Liver (tissue), 9 donors: ENCODE measurements around the gene ERICH2. TPM values are rescaled to one million over a fixed set of nuclear protein-coding genes. Genes with fewer than 3 reads are reported as not detected.

Experiments used
- DNase-seq: peaks from one replicate; pipeline ENCODE4 v3.0.0-alpha.2; 2017; ENCODE audit warnings: low spot score
- H3K27ac ChIP-seq, 2 donors: one replicate each; pipeline ENCODE4 v1.7.0; 2013; ENCODE audit warnings: inconsistent platforms in 2 of 2, low read length in 2 of 2, control low read depth in 1 of 2, low read depth in 1 of 2, mild to moderate bottlenecking in 1 of 2
- H3K27me3 ChIP-seq, 4 donors: one replicate each; pipeline versions ENCODE4 v1.6.1 to v1.7.0; 2013; ENCODE audit warnings: low read length in 3 of 4, inconsistent platforms in 1 of 4, mild to moderate bottlenecking in 1 of 4, moderate library complexity in 1 of 4; ENCODE audit not compliant: control insufficient read depth in 4 of 4, insufficient read depth in 4 of 4
- H3K36me3 ChIP-seq, 4 donors: one replicate each; pipeline versions ENCODE4 v1.6.1 to v1.7.0; 2013; ENCODE audit warnings: low read length in 3 of 4, mild to moderate bottlenecking in 3 of 4, low read depth in 1 of 4, moderate library complexity in 1 of 4; ENCODE audit not compliant: control insufficient read depth in 4 of 4, insufficient read depth in 3 of 4
- H3K4me1 ChIP-seq, 4 donors: one replicate each; pipeline versions ENCODE4 v1.6.1 to v1.7.0; 2013; ENCODE audit warnings: low read length in 3 of 4, mild to moderate bottlenecking in 3 of 4, moderate library complexity in 1 of 4; ENCODE audit not compliant: control insufficient read depth in 4 of 4, insufficient read depth in 4 of 4
- H3K4me3 ChIP-seq, 3 donors: one replicate each; pipeline versions ENCODE4 v1.6.1 to v1.7.0; 2013; ENCODE audit warnings: low read length in 3 of 3, control low read depth in 1 of 3, low read depth in 1 of 3, mild to moderate bottlenecking in 1 of 3
- H3K9ac ChIP-seq, 2 donors: one replicate each; pipeline ENCODE4 v1.7.0; 2013; ENCODE audit warnings: low read length in 2 of 2, mild to moderate bottlenecking in 2 of 2, moderate library complexity in 2 of 2, control low read depth in 1 of 2, low read depth in 1 of 2
- H3K9me3 ChIP-seq, 4 donors: one replicate each; pipeline versions ENCODE4 v1.6.1 to v1.7.0; 2013; ENCODE audit warnings: low read length in 3 of 4; ENCODE audit not compliant: control insufficient read depth in 4 of 4
- EGR1 ChIP-seq, 2 donors: IDR thresholded peaks; 2 replicates each; pipeline ENCODE4 v1.6.1; 2016 to 2018; ENCODE audit warnings: antibody characterized with exemption in 2 of 2, low read depth in 2 of 2
- FOXA1 ChIP-seq: IDR thresholded peaks from 2 replicates; pipeline ENCODE4 v1.6.1; 2016; ENCODE audit warnings: antibody characterized with exemption
- FOXA2 ChIP-seq: IDR thresholded peaks from 2 replicates; pipeline ENCODE4 v1.6.1; 2016; ENCODE audit warnings: antibody characterized with exemption
- GABPA ChIP-seq, 2 donors: IDR thresholded peaks in 1 of 2; conservative IDR thresholded peaks in 1 of 2; 2 replicates each; pipeline ENCODE4 v1.6.1; 2016; ENCODE audit warnings: antibody characterized with exemption in 2 of 2, mild to moderate bottlenecking in 1 of 2, moderate library complexity in 1 of 2
- HNF4A ChIP-seq, 2 donors: conservative IDR thresholded peaks; 2 replicates each; pipeline ENCODE4 v1.6.1; 2016; ENCODE audit warnings: antibody characterized with exemption in 2 of 2, mild to moderate bottlenecking in 2 of 2
- HNF4G ChIP-seq: IDR thresholded peaks from 2 replicates; pipeline ENCODE4 v1.6.1; 2016; ENCODE audit warnings: antibody characterized with exemption
- JUND ChIP-seq, 2 donors: IDR thresholded peaks; 2 replicates each; pipeline ENCODE4 v1.6.1; 2016; ENCODE audit warnings: antibody characterized with exemption in 2 of 2
- NR2F2 ChIP-seq: IDR thresholded peaks from 2 replicates; pipeline ENCODE4 v1.6.1; 2016; ENCODE audit warnings: antibody characterized with exemption
- RAD21 ChIP-seq, 2 donors: IDR thresholded peaks; 2 replicates each; pipeline ENCODE4 v1.6.1; 2016; ENCODE audit warnings: antibody characterized with exemption in 2 of 2, mild to moderate bottlenecking in 2 of 2
- RXRA ChIP-seq, 2 donors: IDR thresholded peaks; 2 replicates each; pipeline ENCODE4 v1.6.1; 2017 to 2018; ENCODE audit warnings: antibody characterized with exemption in 2 of 2, mild to moderate bottlenecking in 1 of 2
- SP1 ChIP-seq: IDR thresholded peaks from 2 replicates; pipeline ENCODE4 v1.6.1; 2018; ENCODE audit warnings: antibody characterized with exemption, mild to moderate bottlenecking
- TAF1 ChIP-seq: conservative IDR thresholded peaks from 2 replicates; pipeline ENCODE4 v1.6.1; 2016; ENCODE audit warnings: antibody characterized with exemption, mild to moderate bottlenecking
- YY1 ChIP-seq: IDR thresholded peaks from 2 replicates; pipeline ENCODE4 v1.6.1; 2016; ENCODE audit warnings: antibody characterized with exemption, mild to moderate bottlenecking
- WGBS: extraction: QIAGEN DNeasy Blood & Tissue Kit; methylation state at CpG from one replicate; pipeline ENCODE4 v1.1.7; 2013; 5-methylcytosine and 5-hydroxymethylcytosine counted together
- polyA plus RNA-seq, 2 donors: library from polyadenylated mRNA; stranded (reverse) in 1 of 2; unstranded in 1 of 2; fragments of 200-250 nt in 1 of 2; fragments of >200 nt in 1 of 2; fragmentation: Nextera tagmentation in 1 of 2; extraction: Ambion mirVana in 1 of 2; gene quantifications; one replicate each; pipeline versions ENCODE4 v1.2.1 to v1.2.3, GENCODE V29; 2013 to 2015
- total RNA-seq, 2 donors: library from RNA; depleted of rRNA; stranded (reverse); fragments of >200 nt; gene quantifications; one replicate each; pipeline ENCODE4 v1.2.3, GENCODE V29; 2014
- TF ChIP-seq, protein P1 (sequence below): IDR thresholded peaks from 2 replicates; pipeline ENCODE4 v1.6.1; 2016; ENCODE audit warnings: antibody characterized with exemption
- TF ChIP-seq, protein P2 (sequence below): IDR thresholded peaks from 2 replicates; pipeline ENCODE4 v1.6.1; 2016; ENCODE audit warnings: antibody characterized with exemption, mild to moderate bottlenecking
- TF ChIP-seq, protein P3 (sequence below): IDR thresholded peaks from 2 replicates; pipeline ENCODE4 v1.6.1; 2016; ENCODE audit warnings: antibody characterized with exemption
- TF ChIP-seq, protein P4 (sequence below): IDR thresholded peaks from 2 replicates; pipeline ENCODE4 v1.6.1; 2016; ENCODE audit warnings: antibody characterized with exemption
- TF ChIP-seq, protein P5 (sequence below): fragments of 150-350 bp; IDR thresholded peaks from 2 replicates; pipeline ENCODE4 v1.5.1; 2017; ENCODE audit warnings: improper control_type of control experiment, low read depth, low read length; ENCODE audit not compliant: missing input control
- donor health status: healthy.
- donor health status: healthy.
- donor health status: healthy.
- donor health status: healthy.
- donor health status: healthy.

Gene ERICH2
- total and polyA plus RNA-seq, 4 donors: 0.39 to 3.0 (median 0.42) TPM; not detected in 1

DNA sequence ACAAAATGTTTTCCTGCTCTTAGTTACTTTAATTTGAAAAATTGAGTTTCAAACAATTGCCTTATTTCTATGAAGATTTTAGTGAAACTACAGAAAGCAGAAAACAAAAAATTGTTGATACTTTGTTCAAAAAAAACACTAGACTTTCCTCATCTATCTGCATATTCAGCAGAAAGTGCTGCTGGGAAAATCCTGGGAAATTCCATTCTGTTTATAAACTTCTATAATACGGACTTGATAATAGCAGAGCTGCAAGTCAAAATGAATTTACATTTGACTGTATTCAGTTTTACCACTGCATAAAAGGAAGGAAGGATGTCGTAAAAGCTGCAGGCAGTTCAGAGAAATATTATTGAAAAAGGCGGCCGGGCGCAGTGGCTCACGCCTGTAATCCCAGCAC is 24.9 kb upstream of the ERICH2 start:
- no peaks in the 10 kb centered on the region for H3K36me3 ChIP-seq
- no peak overlapping the region for H3K4me3 ChIP-seq
- TF ChIP-seq SP1 (no peak), EGR1 (IDR thresholded peaks at IDR 0.05; ENCODE audit: low read depth in 2 of 2) (no peak), RXRA (IDR thresholded peaks at IDR 0.05) (no peak), GABPA (IDR thresholded peaks at IDR 0.05 in 1 of 2, conservative IDR thresholded peaks at IDR 0.05 in 1 of 2) (no peak), JUND (IDR thresholded peaks at IDR 0.05) (no peak), HNF4A (conservative IDR thresholded peaks at IDR 0.05) (no peak), RAD21 (IDR thresholded peaks at IDR 0.05) (no peak), NR2F2 (no peak), FOXA1 (no peak), TAF1 (no peak), HNF4G (no peak), FOXA2 (no peak), YY1 (no peak)
- TF ChIP-seq, protein P1, sequence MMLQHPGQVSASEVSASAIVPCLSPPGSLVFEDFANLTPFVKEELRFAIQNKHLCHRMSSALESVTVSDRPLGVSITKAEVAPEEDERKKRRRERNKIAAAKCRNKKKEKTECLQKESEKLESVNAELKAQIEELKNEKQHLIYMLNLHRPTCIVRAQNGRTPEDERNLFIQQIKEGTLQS: no peak
- TF ChIP-seq, protein P2, sequence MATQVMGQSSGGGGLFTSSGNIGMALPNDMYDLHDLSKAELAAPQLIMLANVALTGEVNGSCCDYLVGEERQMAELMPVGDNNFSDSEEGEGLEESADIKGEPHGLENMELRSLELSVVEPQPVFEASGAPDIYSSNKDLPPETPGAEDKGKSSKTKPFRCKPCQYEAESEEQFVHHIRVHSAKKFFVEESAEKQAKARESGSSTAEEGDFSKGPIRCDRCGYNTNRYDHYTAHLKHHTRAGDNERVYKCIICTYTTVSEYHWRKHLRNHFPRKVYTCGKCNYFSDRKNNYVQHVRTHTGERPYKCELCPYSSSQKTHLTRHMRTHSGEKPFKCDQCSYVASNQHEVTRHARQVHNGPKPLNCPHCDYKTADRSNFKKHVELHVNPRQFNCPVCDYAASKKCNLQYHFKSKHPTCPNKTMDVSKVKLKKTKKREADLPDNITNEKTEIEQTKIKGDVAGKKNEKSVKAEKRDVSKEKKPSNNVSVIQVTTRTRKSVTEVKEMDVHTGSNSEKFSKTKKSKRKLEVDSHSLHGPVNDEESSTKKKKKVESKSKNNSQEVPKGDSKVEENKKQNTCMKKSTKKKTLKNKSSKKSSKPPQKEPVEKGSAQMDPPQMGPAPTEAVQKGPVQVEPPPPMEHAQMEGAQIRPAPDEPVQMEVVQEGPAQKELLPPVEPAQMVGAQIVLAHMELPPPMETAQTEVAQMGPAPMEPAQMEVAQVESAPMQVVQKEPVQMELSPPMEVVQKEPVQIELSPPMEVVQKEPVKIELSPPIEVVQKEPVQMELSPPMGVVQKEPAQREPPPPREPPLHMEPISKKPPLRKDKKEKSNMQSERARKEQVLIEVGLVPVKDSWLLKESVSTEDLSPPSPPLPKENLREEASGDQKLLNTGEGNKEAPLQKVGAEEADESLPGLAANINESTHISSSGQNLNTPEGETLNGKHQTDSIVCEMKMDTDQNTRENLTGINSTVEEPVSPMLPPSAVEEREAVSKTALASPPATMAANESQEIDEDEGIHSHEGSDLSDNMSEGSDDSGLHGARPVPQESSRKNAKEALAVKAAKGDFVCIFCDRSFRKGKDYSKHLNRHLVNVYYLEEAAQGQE: no peak
- TF ChIP-seq, protein P3, sequence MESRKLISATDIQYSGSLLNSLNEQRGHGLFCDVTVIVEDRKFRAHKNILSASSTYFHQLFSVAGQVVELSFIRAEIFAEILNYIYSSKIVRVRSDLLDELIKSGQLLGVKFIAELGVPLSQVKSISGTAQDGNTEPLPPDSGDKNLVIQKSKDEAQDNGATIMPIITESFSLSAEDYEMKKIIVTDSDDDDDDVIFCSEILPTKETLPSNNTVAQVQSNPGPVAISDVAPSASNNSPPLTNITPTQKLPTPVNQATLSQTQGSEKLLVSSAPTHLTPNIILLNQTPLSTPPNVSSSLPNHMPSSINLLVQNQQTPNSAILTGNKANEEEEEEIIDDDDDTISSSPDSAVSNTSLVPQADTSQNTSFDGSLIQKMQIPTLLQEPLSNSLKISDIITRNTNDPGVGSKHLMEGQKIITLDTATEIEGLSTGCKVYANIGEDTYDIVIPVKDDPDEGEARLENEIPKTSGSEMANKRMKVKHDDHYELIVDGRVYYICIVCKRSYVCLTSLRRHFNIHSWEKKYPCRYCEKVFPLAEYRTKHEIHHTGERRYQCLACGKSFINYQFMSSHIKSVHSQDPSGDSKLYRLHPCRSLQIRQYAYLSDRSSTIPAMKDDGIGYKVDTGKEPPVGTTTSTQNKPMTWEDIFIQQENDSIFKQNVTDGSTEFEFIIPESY: no peak
- TF ChIP-seq, protein P4, sequence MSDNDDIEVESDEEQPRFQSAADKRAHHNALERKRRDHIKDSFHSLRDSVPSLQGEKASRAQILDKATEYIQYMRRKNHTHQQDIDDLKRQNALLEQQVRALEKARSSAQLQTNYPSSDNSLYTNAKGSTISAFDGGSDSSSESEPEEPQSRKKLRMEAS: no peak
- TF ChIP-seq, protein P5, sequence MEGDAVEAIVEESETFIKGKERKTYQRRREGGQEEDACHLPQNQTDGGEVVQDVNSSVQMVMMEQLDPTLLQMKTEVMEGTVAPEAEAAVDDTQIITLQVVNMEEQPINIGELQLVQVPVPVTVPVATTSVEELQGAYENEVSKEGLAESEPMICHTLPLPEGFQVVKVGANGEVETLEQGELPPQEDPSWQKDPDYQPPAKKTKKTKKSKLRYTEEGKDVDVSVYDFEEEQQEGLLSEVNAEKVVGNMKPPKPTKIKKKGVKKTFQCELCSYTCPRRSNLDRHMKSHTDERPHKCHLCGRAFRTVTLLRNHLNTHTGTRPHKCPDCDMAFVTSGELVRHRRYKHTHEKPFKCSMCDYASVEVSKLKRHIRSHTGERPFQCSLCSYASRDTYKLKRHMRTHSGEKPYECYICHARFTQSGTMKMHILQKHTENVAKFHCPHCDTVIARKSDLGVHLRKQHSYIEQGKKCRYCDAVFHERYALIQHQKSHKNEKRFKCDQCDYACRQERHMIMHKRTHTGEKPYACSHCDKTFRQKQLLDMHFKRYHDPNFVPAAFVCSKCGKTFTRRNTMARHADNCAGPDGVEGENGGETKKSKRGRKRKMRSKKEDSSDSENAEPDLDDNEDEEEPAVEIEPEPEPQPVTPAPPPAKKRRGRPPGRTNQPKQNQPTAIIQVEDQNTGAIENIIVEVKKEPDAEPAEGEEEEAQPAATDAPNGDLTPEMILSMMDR: no peak
- WGBS: 58% methylated on average over 6 of the region's 6 CpGs
- no peak overlapping the region for H3K9ac ChIP-seq
- no peaks in the 10 kb centered on the region for H3K9me3 ChIP-seq
- no peak overlapping the region for H3K27ac ChIP-seq
- H3K27me3 ChIP-seq: no peaks in the 10 kb centered on the region
- H3K4me1 ChIP-seq: peaks cover 1 to 10% (median 5%) of the 10 kb centered on the region in 4 donors
- DNase-seq: no peak
